A549 (cell line): Measurements from ENCODE around the gene HNRNPUL1.

Experiments used
- POLR2A ChIP-seq: IDR thresholded peaks from 2 replicates; pipeline ENCODE4 v1.6.1; 2012; ENCODE audit warnings: mild to moderate bottlenecking, low read length
- TF ChIP-seq, protein P1 (sequence below): fragments of >200 bp; sonication (Bioruptor Twin); formaldehyde crosslinking; IDR thresholded peaks from 3 replicates; pipeline ENCODE4 v1.5.1; 2016

DNA sequence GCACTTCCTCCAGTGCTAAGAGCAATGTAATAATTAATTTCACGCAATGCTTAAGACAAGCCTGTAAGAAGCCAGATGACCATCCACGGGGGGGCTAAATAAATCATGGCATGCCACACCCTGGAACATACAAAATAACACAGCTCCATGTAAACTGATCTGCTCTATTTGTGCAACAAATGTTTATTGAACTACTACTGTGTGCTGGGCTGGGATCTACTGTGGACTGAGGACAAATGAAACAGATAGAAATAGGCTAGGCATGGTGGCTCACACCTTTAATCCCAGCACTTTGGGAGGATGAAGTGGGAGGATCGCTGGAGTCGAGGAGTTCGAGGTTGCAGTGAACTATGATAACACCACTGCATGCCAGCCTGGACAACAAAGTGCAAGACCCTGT, 68.3 kb downstream of the HNRNPUL1 start:
- TF ChIP-seq, protein P1, sequence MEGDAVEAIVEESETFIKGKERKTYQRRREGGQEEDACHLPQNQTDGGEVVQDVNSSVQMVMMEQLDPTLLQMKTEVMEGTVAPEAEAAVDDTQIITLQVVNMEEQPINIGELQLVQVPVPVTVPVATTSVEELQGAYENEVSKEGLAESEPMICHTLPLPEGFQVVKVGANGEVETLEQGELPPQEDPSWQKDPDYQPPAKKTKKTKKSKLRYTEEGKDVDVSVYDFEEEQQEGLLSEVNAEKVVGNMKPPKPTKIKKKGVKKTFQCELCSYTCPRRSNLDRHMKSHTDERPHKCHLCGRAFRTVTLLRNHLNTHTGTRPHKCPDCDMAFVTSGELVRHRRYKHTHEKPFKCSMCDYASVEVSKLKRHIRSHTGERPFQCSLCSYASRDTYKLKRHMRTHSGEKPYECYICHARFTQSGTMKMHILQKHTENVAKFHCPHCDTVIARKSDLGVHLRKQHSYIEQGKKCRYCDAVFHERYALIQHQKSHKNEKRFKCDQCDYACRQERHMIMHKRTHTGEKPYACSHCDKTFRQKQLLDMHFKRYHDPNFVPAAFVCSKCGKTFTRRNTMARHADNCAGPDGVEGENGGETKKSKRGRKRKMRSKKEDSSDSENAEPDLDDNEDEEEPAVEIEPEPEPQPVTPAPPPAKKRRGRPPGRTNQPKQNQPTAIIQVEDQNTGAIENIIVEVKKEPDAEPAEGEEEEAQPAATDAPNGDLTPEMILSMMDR, result no peak
- no peak for TF ChIP-seq POLR2A
